ENCODE results near the gene KDELR1.

The KDELR1 gene

GRCh38 chr19:48403606-48404005, 12.3 kb upstream of the KDELR1 start:
- TF ChIP-seq CTCF (IDR thresholded peaks at IDR 0.05): no peak

GRCh38 chr19:48401287-48401686, 9.9 kb upstream of the KDELR1 start:
- no peak for TF ChIP-seq CTCF (IDR thresholded peaks at IDR 0.05)

GRCh38 chr19:48400018-48400742, 8.8 kb upstream of the KDELR1 start:
- TF ChIP-seq CTCF (IDR thresholded peaks at IDR 0.05): no peak

GRCh38 chr19:48398375-48399235, 7.3 kb upstream of the KDELR1 start:
- TF ChIP-seq CTCF (IDR thresholded peaks at IDR 0.05): no peak

- no peak for TF ChIP-seq CTCF (IDR thresholded peaks at IDR 0.05)
These were observed 6.7 kb upstream of the KDELR1 start for GRCh38 chr19:48398102-48398374.

GRCh38 chr19:48397263-48398101, 6.1 kb upstream of the KDELR1 start:
- TF ChIP-seq CTCF (IDR thresholded peaks at IDR 0.05): no peak

GRCh38 chr19:48396824-48397176, 5.4 kb upstream of the KDELR1 start:
- TF ChIP-seq CTCF (IDR thresholded peaks at IDR 0.05): no peak
